GM19324 (cell line): ENCODE measurements around the gene NACC1.
"Not testable (repeated sequence)": the region's sequence is repeated elsewhere in the genome, so short reads cannot be mapped to it uniquely, and the experiment has no call there.

Source experiments
- ATAC-seq: cut with Tn5 transposase; IDR thresholded peaks from one replicate; pipeline ENCODE4 v1.9.1; 2021; ENCODE audit warnings: mild to moderate bottlenecking, moderate library complexity; ENCODE audit not compliant: unreplicated experiment, low FRiP score

NACC1 gene

GRCh38 chr19:13138171-13138915, 20.3 kb downstream of the NACC1 start:
- no peak for ATAC-seq

- no peak for ATAC-seq
These were observed 20.8 kb downstream of the NACC1 start for GRCh38 chr19:13138916-13139198.

GRCh38 chr19:13139633-13140311, 21.7 kb downstream of the NACC1 start:
- ATAC-seq, result no peak

GRCh38 chr19:13146763-13147563, 28.9 kb downstream of the NACC1 start:
- ATAC-seq, result no peak

- not testable (repeated sequence) for ATAC-seq
These were observed 31.1 kb downstream of the NACC1 start for GRCh38 chr19:13149173-13149627.

GRCh38 chr19:13149628-13150186, 31.6 kb downstream of the NACC1 start:
- peak; percentile 2 for ATAC-seq

GRCh38 chr19:13150187-13150930, 32.3 kb downstream of the NACC1 start, which contains the start of the genes IER2 and STX10:
Gene IER2 (plus strand): TSS chr19:13150411. CDS start chr19:13153187, 2,776 bp downstream.
Gene STX10 (minus strand): TSS chr19:13150375. CDS start chr19:13150173, 202 bp downstream.
- peak; percentile 42 for ATAC-seq

- no peak for ATAC-seq
These were observed 33.0 kb downstream of the NACC1 start for GRCh38 chr19:13150931-13151604.

- ATAC-seq, result peak; percentile 56
These were observed 33.7 kb downstream of the NACC1 start for GRCh38 chr19:13151605-13152355.

- peak; percentile 4 for ATAC-seq
These were observed 34.4 kb downstream of the NACC1 start for GRCh38 chr19:13152356-13152973.

GRCh38 chr19:13152974-13153568, 35.0 kb downstream of the NACC1 start:
- ATAC-seq, result peak; percentile 27

- no peak for ATAC-seq
These were observed 35.6 kb downstream of the NACC1 start for GRCh38 chr19:13153569-13154240.

GRCh38 chr19:13154241-13154778, 36.2 kb downstream of the NACC1 start:
- ATAC-seq, result no peak

GRCh38 chr19:13154911-13155471, 36.9 kb downstream of the NACC1 start:
- no peak for ATAC-seq

GRCh38 chr19:13155472-13156359, 37.7 kb downstream of the NACC1 start:
- no peak for ATAC-seq

- no peak for ATAC-seq
These were observed 41.6 kb downstream of the NACC1 start for GRCh38 chr19:13159713-13160112.
